Measurements from ENCODE around the gene FKBP1A. TPM values are rescaled to one million over a fixed set of nuclear protein-coding genes. Genes with fewer than 3 reads are reported as not detected.

The FKBP1A gene
- total RNA-seq, 1 experiment from 2014 or later: 219 TPM

- in situ Hi-C loops (cut with HindIII; ENCODE audit: low pct_unique_long_range_greater_than_20kb, low sequenced_read_pairs): loop anchor here (25.0 kb wide), 1 partner anchor 118 kb away; no protein-coding TSS in a partner anchor
- no peak for DNase-seq (ENCODE audit: low read depth, low spot score)
These were observed 73.8 kb downstream of the FKBP1A start for GRCh38 chr20:1319051-1319450.

Other genes starting within 250 kb of the FKBP1A start
- 3.9 and 5.7 TPM in 2 replicates for gene TMEM74B, start 208.1 kb downstream of the FKBP1A start, total RNA-seq (2014; rRNA removed; shearing (Covaris generic))
- gene C20orf202, start 189.6 kb downstream of the FKBP1A start, total RNA-seq (2014; rRNA removed; shearing (Covaris generic)): not detected in 2 replicates
- gene RAD21L1, start 167.0 kb downstream of the FKBP1A start, total RNA-seq (2014; rRNA removed; shearing (Covaris generic)): 0.11 TPM in 1 of 2 replicates, not detected in the other
- 9.4 and 10.7 TPM in 2 replicates for gene SNPH, start 126.8 kb downstream of the FKBP1A start, total RNA-seq (2014; rRNA removed; shearing (Covaris generic))
- gene SDCBP2, start 63.9 kb downstream of the FKBP1A start, total RNA-seq (2014; rRNA removed; shearing (Covaris generic)): 0.32 and 0.50 TPM in 2 replicates
- 31.1 and 33.3 TPM in 2 replicates for gene NSFL1C, start 73.8 kb upstream of the FKBP1A start, total RNA-seq (2014; rRNA removed; shearing (Covaris generic))
- not detected in 2 replicates for gene SIRPB2, start 98.4 kb upstream of the FKBP1A start, total RNA-seq (2014; rRNA removed; shearing (Covaris generic))
- not detected in 2 replicates for gene SIRPD, start 164.7 kb upstream of the FKBP1A start, total RNA-seq (2014; rRNA removed; shearing (Covaris generic))
- 0.98 and 1.8 TPM in 2 replicates for gene SIRPB1, start 227.0 kb upstream of the FKBP1A start, total RNA-seq (2014; rRNA removed; shearing (Covaris generic))